Measurements from ENCODE around the gene ASNSD1.
A peak's percentile ranks its signal among the peaks of the same experiment; 100 is the strongest.

The ASNSD1 gene

DNA sequence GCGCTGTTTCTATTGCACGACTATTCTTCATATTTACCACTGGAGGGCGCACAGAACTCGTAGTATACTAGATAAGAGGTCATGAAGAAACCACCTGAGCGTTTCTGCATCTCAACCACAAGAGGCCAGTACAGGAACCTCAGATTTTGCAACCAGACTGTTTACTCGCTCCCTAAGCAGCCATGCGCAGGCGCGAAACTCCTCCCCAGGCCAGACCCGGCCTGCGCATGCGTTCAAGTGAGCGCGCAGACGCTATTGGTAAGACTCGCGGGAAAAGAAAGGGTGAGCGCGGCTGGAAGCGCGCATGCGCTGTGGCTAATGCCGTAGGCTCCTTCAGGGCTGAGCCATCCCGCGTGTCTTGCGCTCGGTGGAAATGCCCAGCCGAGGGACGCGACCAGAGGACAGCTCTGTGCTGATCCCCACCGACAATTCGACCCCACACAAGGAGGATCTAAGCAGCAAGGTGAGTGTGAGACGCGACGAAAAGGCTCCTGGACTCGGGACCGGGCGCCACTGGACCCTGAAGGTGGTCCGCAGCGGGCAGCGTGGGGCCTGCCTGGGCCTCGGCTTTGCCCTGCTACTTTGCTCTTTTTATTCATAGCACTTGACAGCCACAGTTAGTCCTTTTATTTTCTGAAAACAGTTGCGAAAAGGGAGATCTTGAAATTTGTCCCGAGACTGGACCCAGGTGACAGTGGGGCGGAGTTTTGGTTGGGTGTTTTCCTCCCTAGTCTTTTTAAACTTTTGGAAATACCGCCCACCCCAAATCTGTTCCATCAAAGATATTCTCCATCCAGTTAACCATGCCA, at the start of gene ASNSD1:
Gene ASNSD1 (plus strand): TSS at position 312 of the 809 bp plus-strand sequence. CDS start 4,674 bp downstream, outside the sequence.
- DNase-seq (ENCODE audit: low read depth): peak; percentile 99

- no peak for DNase-seq (ENCODE audit: low read depth)
Observed at GRCh38 chr2:189613077-189613636, 48.1 kb upstream of the ASNSD1 start.

GRCh38 chr2:189613650-189614420, 47.4 kb upstream of the ASNSD1 start:
- DNase-seq (ENCODE audit: low read depth): no peak

DNA sequence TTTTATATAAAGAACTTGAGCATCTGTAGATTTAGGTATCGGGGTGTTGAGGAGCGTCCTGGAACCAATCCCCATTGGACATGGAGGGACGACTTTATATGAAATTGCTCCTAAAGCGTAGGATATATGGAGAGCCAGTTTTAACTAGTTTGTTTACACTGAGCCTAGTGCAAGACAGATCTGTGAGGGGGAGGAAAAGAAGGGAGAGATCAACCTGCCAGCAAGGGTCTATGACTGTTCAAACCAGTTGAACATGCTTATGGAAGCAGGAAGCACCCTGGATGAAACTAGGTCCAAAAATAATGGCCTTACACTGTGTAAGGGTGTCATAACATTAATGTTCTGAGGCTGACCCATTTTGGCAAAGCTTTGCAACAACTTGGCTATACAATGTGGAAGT, 46.7 kb upstream of the ASNSD1 start:
- DNase-seq (ENCODE audit: low read depth): no peak

DNA sequence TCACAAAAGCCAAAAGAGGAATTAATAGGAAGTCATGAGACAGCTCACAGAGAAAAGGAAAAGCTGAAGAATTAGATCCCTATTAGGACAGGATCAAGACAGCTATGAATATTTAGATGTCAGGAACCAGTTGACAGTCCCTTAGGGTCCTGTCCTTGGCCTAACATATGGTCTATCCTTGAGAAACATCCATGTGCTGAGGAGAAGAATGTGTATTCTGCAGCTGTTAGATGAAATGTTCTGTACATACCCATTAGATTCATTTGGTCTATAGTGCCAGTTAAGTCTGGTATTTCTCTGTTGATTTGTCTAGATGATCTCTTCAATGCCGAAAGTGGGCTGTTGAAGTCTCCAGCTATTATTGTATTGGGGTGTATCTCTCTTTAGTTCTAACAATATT, 43.1 kb upstream of the ASNSD1 start:
- DNase-seq (ENCODE audit: low read depth): no peak

GRCh38 chr2:189621781-189622180, 39.5 kb upstream of the ASNSD1 start:
- DNase-seq (ENCODE audit: low read depth): no peak

DNA sequence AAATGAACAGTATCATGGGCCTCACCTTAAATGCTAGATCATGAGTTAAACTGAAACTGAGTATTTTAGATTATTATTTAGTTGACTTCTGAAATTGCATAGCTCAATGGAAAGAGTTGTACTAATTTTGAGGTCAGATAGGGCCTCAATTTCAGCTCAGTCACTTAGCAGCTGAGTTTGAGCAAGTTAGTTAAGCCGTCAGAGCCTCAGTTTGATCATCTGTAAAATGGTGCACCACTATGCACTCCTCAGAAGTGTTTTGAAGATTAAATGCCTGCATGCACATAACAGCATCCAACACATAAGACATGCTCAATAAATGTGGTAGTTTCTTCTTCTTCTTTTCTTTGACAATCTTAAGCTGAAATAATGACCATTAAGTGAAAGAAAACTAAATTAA, 38.2 kb upstream of the ASNSD1 start:
- no peak for DNase-seq (ENCODE audit: low read depth)

DNA sequence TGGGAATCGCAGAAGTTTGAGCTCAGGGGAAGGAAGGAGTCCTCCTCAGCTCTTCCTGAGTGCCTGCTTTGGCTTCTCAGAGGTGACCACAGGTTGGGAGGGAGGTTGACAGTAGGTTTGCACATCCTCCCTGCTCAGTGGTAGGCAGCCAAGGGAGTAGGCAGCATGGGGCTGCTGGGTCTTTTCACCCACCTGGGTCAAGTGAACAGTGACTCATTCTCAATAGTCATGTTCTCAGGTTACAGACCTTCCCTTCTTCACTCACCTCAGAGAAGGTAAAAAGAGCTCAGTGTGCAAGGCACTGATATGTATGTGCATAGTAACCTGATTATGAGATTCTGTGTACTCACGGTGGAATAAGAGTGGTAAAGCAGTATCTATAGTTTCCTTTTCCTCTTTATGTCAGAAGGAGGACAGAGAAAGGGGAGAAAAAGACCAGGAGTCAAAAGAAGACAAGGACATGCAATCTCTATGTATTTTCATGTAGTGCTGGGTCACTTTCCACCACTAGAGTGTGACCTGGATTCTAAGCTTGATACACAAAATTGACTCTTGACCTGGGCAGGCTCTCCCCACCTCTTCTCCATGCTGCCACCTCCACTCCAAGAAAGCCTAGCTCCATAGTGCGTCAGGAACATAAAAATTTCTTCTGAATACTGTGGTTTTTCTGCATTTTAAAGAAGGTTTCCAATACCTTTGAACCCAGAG, 36.5 kb upstream of the ASNSD1 start:
- no peak for DNase-seq (ENCODE audit: low read depth)

DNA sequence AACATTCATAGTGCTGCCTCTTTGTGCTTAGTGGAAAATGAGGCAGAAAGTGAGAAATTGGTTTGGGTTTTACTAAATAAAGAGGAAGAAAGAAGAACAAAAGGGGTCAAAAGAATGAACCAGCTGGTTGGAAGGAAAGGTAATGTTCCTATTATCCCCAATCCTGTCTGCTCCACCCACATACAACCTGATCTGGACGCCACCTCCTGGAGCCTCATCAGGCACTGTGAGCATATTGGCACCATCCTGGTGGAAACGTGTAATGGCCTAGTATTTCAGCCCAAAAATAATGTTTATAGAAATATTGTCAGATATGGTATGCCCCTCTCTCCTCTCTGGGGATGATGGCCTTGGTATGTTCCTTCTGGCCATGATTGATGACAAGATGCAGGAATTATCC, 35.6 kb upstream of the ASNSD1 start:
- no peak for DNase-seq (ENCODE audit: low read depth)

DNA sequence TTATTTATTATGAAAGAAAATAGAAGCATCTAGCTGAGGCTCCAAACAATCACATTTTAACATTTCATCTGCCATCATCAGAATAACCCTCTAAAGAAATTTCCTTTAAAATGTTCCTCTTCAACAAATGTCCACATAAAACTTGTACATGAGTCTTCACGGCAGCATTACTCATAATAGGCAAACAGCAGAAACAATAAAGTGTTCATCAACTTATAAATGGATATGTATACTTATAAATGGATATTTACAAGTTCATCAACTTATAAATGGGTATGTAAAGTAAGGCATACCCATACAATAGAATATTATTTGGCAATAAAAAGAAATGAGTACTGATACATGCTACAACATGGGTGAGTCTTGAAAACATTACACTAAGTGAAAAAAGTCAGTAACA, 33.5 kb upstream of the ASNSD1 start:
- DNase-seq (ENCODE audit: low read depth): no peak

GRCh38 chr2:189628817-189629530, 32.3 kb upstream of the ASNSD1 start:
- DNase-seq (ENCODE audit: low read depth): no peak

- no peak for DNase-seq (ENCODE audit: low read depth)
Observed at GRCh38 chr2:189629531-189630453, 31.5 kb upstream of the ASNSD1 start.

- no peak for DNase-seq (ENCODE audit: low read depth)
Observed at GRCh38 chr2:189631849-189632248, 29.4 kb upstream of the ASNSD1 start.

GRCh38 chr2:189633392-189633811, 27.9 kb upstream of the ASNSD1 start:
- no peak for DNase-seq (ENCODE audit: low read depth)

GRCh38 chr2:189635353-189635752, 25.9 kb upstream of the ASNSD1 start:
- DNase-seq (ENCODE audit: low read depth): no peak

- DNase-seq (ENCODE audit: low read depth): no peak
Observed at GRCh38 chr2:189638301-189639006, 22.8 kb upstream of the ASNSD1 start.

GRCh38 chr2:189639007-189639609, 22.2 kb upstream of the ASNSD1 start:
- DNase-seq (ENCODE audit: low read depth): no peak

DNA sequence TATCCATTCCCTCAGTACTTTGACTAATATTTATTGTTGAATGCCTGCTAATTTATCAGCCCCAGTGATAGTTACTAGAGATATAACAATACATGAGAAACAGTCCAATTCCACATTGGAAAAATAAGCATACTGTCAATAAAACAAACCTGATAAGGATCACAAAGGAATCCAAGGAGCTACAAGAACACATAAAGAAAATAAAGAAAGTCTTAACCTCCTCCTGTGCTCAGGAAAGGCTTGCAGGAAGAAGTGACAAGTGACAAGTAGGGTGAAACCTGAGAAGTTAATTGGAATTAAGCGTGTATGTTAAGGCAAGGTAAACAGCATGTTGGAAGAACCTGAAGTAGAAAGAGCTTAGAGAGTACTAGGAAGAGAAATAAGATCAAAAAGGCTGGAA, 20.3 kb upstream of the ASNSD1 start:
- DNase-seq (ENCODE audit: low read depth): no peak

DNA sequence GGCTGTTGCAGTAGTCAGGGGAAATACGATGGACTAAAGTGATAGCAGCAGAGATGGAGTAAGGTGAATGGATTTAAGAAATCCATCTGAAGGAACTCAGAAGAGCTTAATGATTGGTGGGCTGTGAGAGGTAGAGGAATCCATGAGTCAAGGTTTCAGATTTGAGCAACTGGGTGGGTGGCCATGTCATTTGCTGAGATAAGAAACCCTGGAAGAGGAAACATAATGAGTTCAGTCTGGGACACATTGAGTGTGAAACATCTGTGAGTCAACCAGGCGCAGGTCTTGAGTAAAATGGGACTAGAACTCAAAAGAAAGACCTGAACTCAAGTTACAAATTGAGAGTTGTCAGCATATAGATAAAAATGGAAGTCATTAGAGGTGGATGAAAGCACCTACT, 19.7 kb upstream of the ASNSD1 start:
- no peak for DNase-seq (ENCODE audit: low read depth)

GRCh38 chr2:189646521-189646920, 14.7 kb upstream of the ASNSD1 start:
- DNase-seq (ENCODE audit: low read depth): no peak

All from stimulated activated CD8-positive, alpha-beta memory T cell treated with anti-CD3 and anti-CD28 coated beads, Interleukin-12 subunit alpha, Interleukin-12 subunit beta, amount 100 ng/mL, for 1 hour (primary cell).